Right lobe of liver (tissue), 4 donors: ENCODE data around the gene ERVH48-1.

Experiments used
- POLR2A ChIP-seq: fragments of 450-650 bp; IDR thresholded peaks from one replicate; pipeline ENCODE4 v1.6.1; 2017; ENCODE audit warnings: antibody characterized with exemption, mild to moderate bottlenecking
- TF ChIP-seq, protein P1 (sequence below), 4 donors: fragments of 200-600 bp in 3 of 4; fragments of 450-650 bp in 1 of 4; IDR thresholded peaks; one replicate each; pipeline versions ENCODE4 v1.5.1 to v1.8.0; 2016 to 2022; ENCODE audit warnings: antibody characterized with exemption in 4 of 4, mild to moderate bottlenecking in 2 of 4
- donor health status: DM: no; HTN: no; CAD: no.
- donor health status: DM: no; HTN: no; CAD: no.
- donor health status: DM: no; HTN: yes; CAD: no.

DNA sequence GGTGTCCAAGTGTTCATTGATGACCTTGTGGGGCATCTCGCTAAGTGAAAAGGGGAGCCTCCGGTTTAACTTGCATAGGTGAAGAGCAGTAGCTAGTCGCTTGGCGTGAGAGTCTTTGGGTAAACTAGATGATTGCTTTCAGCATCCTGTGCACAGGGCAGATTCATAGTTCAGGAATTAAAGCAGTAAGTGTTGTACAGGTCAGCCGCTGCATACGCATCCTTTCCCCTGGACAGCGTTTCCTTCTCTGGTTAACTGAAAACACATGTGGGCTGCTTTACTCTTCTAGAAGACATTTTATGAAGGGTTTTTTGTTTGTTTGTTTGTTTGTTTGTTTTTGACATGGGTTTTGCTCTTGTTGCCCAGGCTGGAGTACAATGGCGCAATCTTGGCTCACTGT lies 20.2 kb downstream of the ERVH48-1 start:
- TF ChIP-seq POLR2A: no peak
- TF ChIP-seq, protein P1, sequence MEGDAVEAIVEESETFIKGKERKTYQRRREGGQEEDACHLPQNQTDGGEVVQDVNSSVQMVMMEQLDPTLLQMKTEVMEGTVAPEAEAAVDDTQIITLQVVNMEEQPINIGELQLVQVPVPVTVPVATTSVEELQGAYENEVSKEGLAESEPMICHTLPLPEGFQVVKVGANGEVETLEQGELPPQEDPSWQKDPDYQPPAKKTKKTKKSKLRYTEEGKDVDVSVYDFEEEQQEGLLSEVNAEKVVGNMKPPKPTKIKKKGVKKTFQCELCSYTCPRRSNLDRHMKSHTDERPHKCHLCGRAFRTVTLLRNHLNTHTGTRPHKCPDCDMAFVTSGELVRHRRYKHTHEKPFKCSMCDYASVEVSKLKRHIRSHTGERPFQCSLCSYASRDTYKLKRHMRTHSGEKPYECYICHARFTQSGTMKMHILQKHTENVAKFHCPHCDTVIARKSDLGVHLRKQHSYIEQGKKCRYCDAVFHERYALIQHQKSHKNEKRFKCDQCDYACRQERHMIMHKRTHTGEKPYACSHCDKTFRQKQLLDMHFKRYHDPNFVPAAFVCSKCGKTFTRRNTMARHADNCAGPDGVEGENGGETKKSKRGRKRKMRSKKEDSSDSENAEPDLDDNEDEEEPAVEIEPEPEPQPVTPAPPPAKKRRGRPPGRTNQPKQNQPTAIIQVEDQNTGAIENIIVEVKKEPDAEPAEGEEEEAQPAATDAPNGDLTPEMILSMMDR (IDR thresholded peaks at IDR 0.05): no peak
